Glomerular endothelial cell (primary cell): ENCODE results near the gene HNRNPM. TPM values are rescaled to one million over a fixed set of nuclear protein-coding genes. Genes with fewer than 3 reads are reported as not detected.

ENCODE experiments used
- DNase-seq: peaks from one replicate; pipeline ENCODE4 v3.0.0-alpha.2; 2011; ENCODE audit warnings: low read depth, low spot score; ENCODE audit errors: extremely low read depth
- total RNA-seq: library from RNA; depleted of rRNA; stranded (reverse); fragments of >200 nt; gene quantifications from 2 replicates; pipeline ENCODE4 v1.2.3, GENCODE V29; 2015

Gene HNRNPM
- total RNA-seq, 1 donor from 2014 or later: 136 TPM

GRCh38 chr19:8536282-8536681 is 91.5 kb downstream of the HNRNPM start:
- DNase-seq: no peak

GRCh38 chr19:8537099-8537498 is 92.3 kb downstream of the HNRNPM start:
- DNase-seq: no peak

Other genes with a start within 250 kb of the HNRNPM start
- gene CERS4, start 235.6 kb upstream of the HNRNPM start, total RNA-seq: 29.0 and 29.3 TPM in 2 replicates
- gene CD320, start 136.6 kb upstream of the HNRNPM start, total RNA-seq: 92.0 and 120 TPM in 2 replicates
- gene NDUFA7, start 123.6 kb upstream of the HNRNPM start, total RNA-seq: 56.3 and 58.9 TPM in 2 replicates
- 365 and 392 TPM in 2 replicates for gene RPS28, start 123.5 kb upstream of the HNRNPM start, total RNA-seq
- 120 and 190 TPM in 2 replicates for gene KANK3, start 101.7 kb upstream of the HNRNPM start, total RNA-seq
- gene ANGPTL4, start 80.8 kb upstream of the HNRNPM start, total RNA-seq: 124 and 137 TPM in 2 replicates
- 46.3 and 71.9 TPM in 2 replicates for gene RAB11B, start 54.6 kb upstream of the HNRNPM start, total RNA-seq
- gene MARCHF2, start 31.7 kb upstream of the HNRNPM start, total RNA-seq: 254 and 324 TPM in 2 replicates
- not detected in 2 replicates for gene PRAM1, start 57.7 kb downstream of the HNRNPM start, total RNA-seq
- 17.0 and 23.0 TPM in 2 replicates for gene ZNF414, start 69.2 kb downstream of the HNRNPM start, total RNA-seq
- gene MYO1F, start 132.5 kb downstream of the HNRNPM start, total RNA-seq: 0.15 and 0.23 TPM in 2 replicates
- gene ADAMTS10, start 165.7 kb downstream of the HNRNPM start, total RNA-seq: 32.6 and 44.3 TPM in 2 replicates
- not detected in 2 replicates for gene NFILZ, start 185.7 kb downstream of the HNRNPM start, total RNA-seq